ENCODE measurements around the gene KL.

GRCh38 chr13:33112766-33113165, 96.5 kb downstream of the KL start:
- TF ChIP-seq CTCF (IDR thresholded peaks at IDR 0.05): no peak
- no peak for TF ChIP-seq EZH2 (IDR thresholded peaks at IDR 0.05)
- TF ChIP-seq EZH2phosphoT487 (IDR thresholded peaks at IDR 0.05): no peak
